Calu3 (cell line): ENCODE data around the gene ADGRL3. TPM values are rescaled to one million over a fixed set of nuclear protein-coding genes. Genes with fewer than 3 reads are reported as not detected.

Experiments used
- BruUV-seq: library from RNA; stranded (reverse); fragments of 400-500 nt; replicated peaks from 2 replicates; lab custom pipeline; 2021; lab: Mats Ljungman, UMichigan
- CTCF ChIA-PET: fragments of 300-600 bp; sonication (Branson Sonifier 250); formaldehyde crosslinking; loops from one replicate; lab custom pipeline; 2022; ENCODE audit warnings: antibody characterized with exemption; lab: Charles Lee
- DNase-seq: peaks from one replicate; pipeline ENCODE4 v3.0.0; 2022
- H3K27ac Mint-ChIP-seq: one replicate; pipeline ENCODE4 v1.8.0; 2022; ENCODE audit warnings: mixed read lengths; ENCODE audit not compliant: unreplicated experiment
- H3K27me3 Mint-ChIP-seq: one replicate; pipeline ENCODE4 v1.8.0; 2022; ENCODE audit warnings: mixed read lengths; ENCODE audit not compliant: unreplicated experiment
- H3K36me3 Mint-ChIP-seq: one replicate; pipeline ENCODE4 v1.8.0; 2022; ENCODE audit warnings: mild to moderate bottlenecking, moderate library complexity, mixed read lengths; ENCODE audit not compliant: insufficient read depth, unreplicated experiment
- H3K4me1 Mint-ChIP-seq: one replicate; pipeline ENCODE4 v1.8.0; 2022; ENCODE audit warnings: mild to moderate bottlenecking, low read depth, mixed read lengths; ENCODE audit not compliant: unreplicated experiment
- H3K4me3 Mint-ChIP-seq: one replicate; pipeline ENCODE4 v1.8.0; 2022; ENCODE audit warnings: mild to moderate bottlenecking, low read depth, moderate library complexity, mixed read lengths; ENCODE audit not compliant: unreplicated experiment
- H3K9me3 Mint-ChIP-seq: one replicate; pipeline ENCODE4 v1.8.0; 2022; ENCODE audit warnings: low read depth, mixed read lengths; ENCODE audit not compliant: unreplicated experiment
- CTCF ChIP-seq: fragments of 200-600 bp; IDR thresholded peaks from one replicate; pipeline ENCODE4 v1.8.0; 2022; ENCODE audit warnings: antibody characterized with exemption; ENCODE audit not compliant: unreplicated experiment
- intact Hi-C: fragments of 100-400 bp; cut with micrococcal nuclease; formaldehyde crosslinking; loops from one replicate; pipeline ENCODE4 v1.10.0; 2022; ENCODE audit not compliant: unreplicated experiment
- total RNA-seq: library from RNA; stranded (reverse); gene quantifications from 2 replicates; pipeline ENCODE4 v1.2.3, GENCODE V29; 2022

ADGRL3 gene
- total RNA-seq, 1 experiment from 2014 or later, result 0.66 TPM

- no peak for TF ChIP-seq CTCF
- Mint-ChIP-seq H3K27me3 (no peaks in the 10 kb centered on the region), H3K4me3 (no peak overlapping the region), H3K27ac (no peak overlapping the region), H3K9me3 (no peaks in the 10 kb centered on the region), H3K4me1 (no peaks in the 10 kb centered on the region), H3K36me3 (no peaks in the 10 kb centered on the region)
- CTCF ChIA-PET, result no interaction called here
- no TSS peak for BruUV-seq
- DNase-seq, result no peak
- intact Hi-C loops, result no loop called here
These were observed 718.4 kb downstream of the ADGRL3 start for GRCh38 chr4:61918507-61918906.

- Mint-ChIP-seq H3K9me3 (no peaks in the 10 kb centered on the region), H3K4me3 (no peak overlapping the region), H3K27ac (no peak overlapping the region), H3K36me3 (no peaks in the 10 kb centered on the region), H3K27me3 (no peaks in the 10 kb centered on the region), H3K4me1 (no peaks in the 10 kb centered on the region)
- no TSS peak for BruUV-seq
- TF ChIP-seq CTCF, result no peak
- no peak for DNase-seq
- CTCF ChIA-PET, result no interaction called here
- intact Hi-C loops, result no loop called here
These were observed 718.9 kb downstream of the ADGRL3 start for GRCh38 chr4:61918987-61919386.

- Mint-ChIP-seq H3K27me3 (no peaks in the 10 kb centered on the region), H3K4me1 (no peaks in the 10 kb centered on the region)
- intact Hi-C loops, result no loop called here
These were observed 719.4 kb downstream of the ADGRL3 start for GRCh38 chr4:61919561-61919960.

GRCh38 chr4:61921920-61922319 lies 721.8 kb downstream of the ADGRL3 start:
- H3K9me3 Mint-ChIP-seq, result peaks cover 2% of the 10 kb centered on the region
- no peaks in the 10 kb centered on the region for H3K36me3 Mint-ChIP-seq
- H3K27me3 Mint-ChIP-seq, result no peaks in the 10 kb centered on the region
- no peak for DNase-seq
- H3K4me3 Mint-ChIP-seq, result no peak overlapping the region
- TF ChIP-seq CTCF, result no peak
- no peaks in the 10 kb centered on the region for H3K4me1 Mint-ChIP-seq
- intact Hi-C loops, result no loop called here
- H3K27ac Mint-ChIP-seq, result no peak overlapping the region
- no TSS peak for BruUV-seq
- CTCF ChIA-PET, result no interaction called here

More at GRCh38 chr4:61919561-61919960, 719.4 kb downstream of the ADGRL3 start:
- H3K27ac Mint-ChIP-seq, result no peak overlapping the region
- no peak for TF ChIP-seq CTCF
- no peak for DNase-seq
- BruUV-seq, result no TSS peak
- no peaks in the 10 kb centered on the region for H3K9me3 Mint-ChIP-seq
- H3K36me3 Mint-ChIP-seq, result no peaks in the 10 kb centered on the region
- CTCF ChIA-PET, result no interaction called here
- H3K4me3 Mint-ChIP-seq, result no peak overlapping the region

GRCh38 chr4:61922766-61923165 lies 722.6 kb downstream of the ADGRL3 start:
- no TSS peak for BruUV-seq
- no peak for DNase-seq
- intact Hi-C loops, result no loop called here
- no peaks in the 10 kb centered on the region for H3K36me3 Mint-ChIP-seq
- H3K4me1 Mint-ChIP-seq, result no peaks in the 10 kb centered on the region
- no peak overlapping the region for H3K27ac Mint-ChIP-seq
- peaks cover 2% of the 10 kb centered on the region for H3K9me3 Mint-ChIP-seq
- no peaks in the 10 kb centered on the region for H3K27me3 Mint-ChIP-seq
- no peak overlapping the region for H3K4me3 Mint-ChIP-seq
- CTCF ChIA-PET, result no interaction called here
- TF ChIP-seq CTCF, result no peak
